ENCODE data around the gene CNTNAP5.

The CNTNAP5 gene

DNA sequence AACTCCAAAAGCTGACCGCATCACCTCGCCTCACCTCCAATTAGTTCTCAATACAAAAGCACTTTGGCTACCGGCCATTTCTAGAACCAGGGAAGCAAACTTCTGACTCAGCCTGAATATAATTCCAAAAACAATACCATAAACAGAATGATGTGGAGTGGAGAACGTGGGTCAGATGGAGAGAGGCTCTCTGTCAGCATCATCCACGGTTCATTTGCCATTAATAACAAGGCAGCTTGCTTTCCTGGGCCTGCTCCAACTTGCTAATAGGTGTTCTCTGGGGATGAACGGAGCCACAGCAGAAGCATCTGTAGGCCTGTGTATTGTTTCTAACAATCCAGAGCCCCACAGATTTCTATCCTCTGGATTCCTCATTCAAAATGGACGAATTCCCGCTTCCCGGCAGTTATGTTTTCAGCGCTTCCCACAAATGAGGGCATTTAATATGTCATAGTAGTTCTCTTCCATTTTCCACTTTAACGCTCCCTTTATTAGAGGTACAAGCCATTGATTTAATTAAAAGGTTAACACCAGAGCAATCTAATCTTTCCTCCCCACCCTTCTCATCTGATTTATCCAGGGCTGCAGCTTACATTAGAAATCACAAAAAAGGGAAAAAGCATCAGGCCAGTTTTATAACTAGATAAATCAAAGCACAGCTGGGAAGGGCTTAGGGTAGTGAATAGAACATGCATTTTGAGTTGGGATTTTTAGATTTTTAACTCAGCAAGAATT lies 23.2 kb upstream of the CNTNAP5 start:
- TF ChIP-seq PPARA (CRISPR knock-in tag; IDR thresholded peaks at IDR 0.05; ENCODE audit: borderline replicate concordance) (no peak), ZFP30 (CRISPR knock-in tag; IDR thresholded peaks at IDR 0.05) (no peak), SNAI2 (CRISPR knock-in tag; IDR thresholded peaks at IDR 0.05) (no peak), ZNF565 (CRISPR knock-in tag; conservative IDR thresholded peaks at IDR 0.05; ENCODE audit: low read depth) (no peak), ZNF70 (CRISPR knock-in tag; IDR thresholded peaks at IDR 0.05) (no peak), TCF4 (CRISPR knock-in tag; IDR thresholded peaks at IDR 0.05; ENCODE audit: borderline replicate concordance) (no peak), ESRRG (CRISPR knock-in tag; IDR thresholded peaks at IDR 0.05) (no peak), GLIS3 (CRISPR knock-in tag; IDR thresholded peaks at IDR 0.05) (no peak), RARB (CRISPR knock-in tag; IDR thresholded peaks at IDR 0.05) (no peak), TOX (CRISPR knock-in tag; IDR thresholded peaks at IDR 0.05; ENCODE audit: borderline replicate concordance) (no peak)
- TF ChIP-seq, protein P1, sequence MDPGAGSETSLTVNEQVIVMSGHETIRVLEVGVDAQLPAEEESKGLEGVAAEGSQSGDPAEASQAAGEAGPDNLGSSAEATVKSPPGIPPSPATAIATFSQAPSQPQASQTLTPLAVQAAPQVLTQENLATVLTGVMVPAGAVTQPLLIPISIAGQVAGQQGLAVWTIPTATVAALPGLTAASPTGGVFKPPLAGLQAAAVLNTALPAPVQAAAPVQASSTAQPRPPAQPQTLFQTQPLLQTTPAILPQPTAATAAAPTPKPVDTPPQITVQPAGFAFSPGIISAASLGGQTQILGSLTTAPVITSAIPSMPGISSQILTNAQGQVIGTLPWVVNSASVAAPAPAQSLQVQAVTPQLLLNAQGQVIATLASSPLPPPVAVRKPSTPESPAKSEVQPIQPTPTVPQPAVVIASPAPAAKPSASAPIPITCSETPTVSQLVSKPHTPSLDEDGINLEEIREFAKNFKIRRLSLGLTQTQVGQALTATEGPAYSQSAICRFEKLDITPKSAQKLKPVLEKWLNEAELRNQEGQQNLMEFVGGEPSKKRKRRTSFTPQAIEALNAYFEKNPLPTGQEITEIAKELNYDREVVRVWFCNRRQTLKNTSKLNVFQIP (CRISPR knock-in tag; IDR thresholded peaks at IDR 0.05; ENCODE audit: borderline replicate concordance, low read depth), result no peak
- TF ChIP-seq, protein P2, sequence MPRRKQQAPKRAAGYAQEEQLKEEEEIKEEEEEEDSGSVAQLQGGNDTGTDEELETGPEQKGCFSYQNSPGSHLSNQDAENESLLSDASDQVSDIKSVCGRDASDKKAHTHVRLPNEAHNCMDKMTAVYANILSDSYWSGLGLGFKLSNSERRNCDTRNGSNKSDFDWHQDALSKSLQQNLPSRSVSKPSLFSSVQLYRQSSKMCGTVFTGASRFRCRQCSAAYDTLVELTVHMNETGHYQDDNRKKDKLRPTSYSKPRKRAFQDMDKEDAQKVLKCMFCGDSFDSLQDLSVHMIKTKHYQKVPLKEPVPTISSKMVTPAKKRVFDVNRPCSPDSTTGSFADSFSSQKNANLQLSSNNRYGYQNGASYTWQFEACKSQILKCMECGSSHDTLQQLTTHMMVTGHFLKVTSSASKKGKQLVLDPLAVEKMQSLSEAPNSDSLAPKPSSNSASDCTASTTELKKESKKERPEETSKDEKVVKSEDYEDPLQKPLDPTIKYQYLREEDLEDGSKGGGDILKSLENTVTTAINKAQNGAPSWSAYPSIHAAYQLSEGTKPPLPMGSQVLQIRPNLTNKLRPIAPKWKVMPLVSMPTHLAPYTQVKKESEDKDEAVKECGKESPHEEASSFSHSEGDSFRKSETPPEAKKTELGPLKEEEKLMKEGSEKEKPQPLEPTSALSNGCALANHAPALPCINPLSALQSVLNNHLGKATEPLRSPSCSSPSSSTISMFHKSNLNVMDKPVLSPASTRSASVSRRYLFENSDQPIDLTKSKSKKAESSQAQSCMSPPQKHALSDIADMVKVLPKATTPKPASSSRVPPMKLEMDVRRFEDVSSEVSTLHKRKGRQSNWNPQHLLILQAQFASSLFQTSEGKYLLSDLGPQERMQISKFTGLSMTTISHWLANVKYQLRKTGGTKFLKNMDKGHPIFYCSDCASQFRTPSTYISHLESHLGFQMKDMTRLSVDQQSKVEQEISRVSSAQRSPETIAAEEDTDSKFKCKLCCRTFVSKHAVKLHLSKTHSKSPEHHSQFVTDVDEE (CRISPR knock-in tag; IDR thresholded peaks at IDR 0.05), result no peak
- TF ChIP-seq, protein P3, sequence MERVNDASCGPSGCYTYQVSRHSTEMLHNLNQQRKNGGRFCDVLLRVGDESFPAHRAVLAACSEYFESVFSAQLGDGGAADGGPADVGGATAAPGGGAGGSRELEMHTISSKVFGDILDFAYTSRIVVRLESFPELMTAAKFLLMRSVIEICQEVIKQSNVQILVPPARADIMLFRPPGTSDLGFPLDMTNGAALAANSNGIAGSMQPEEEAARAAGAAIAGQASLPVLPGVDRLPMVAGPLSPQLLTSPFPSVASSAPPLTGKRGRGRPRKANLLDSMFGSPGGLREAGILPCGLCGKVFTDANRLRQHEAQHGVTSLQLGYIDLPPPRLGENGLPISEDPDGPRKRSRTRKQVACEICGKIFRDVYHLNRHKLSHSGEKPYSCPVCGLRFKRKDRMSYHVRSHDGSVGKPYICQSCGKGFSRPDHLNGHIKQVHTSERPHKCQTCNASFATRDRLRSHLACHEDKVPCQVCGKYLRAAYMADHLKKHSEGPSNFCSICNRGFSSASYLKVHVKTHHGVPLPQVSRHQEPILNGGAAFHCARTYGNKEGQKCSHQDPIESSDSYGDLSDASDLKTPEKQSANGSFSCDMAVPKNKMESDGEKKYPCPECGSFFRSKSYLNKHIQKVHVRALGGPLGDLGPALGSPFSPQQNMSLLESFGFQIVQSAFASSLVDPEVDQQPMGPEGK (CRISPR knock-in tag; IDR thresholded peaks at IDR 0.05; ENCODE audit: borderline replicate concordance), result no peak
- TF ChIP-seq, protein P4, sequence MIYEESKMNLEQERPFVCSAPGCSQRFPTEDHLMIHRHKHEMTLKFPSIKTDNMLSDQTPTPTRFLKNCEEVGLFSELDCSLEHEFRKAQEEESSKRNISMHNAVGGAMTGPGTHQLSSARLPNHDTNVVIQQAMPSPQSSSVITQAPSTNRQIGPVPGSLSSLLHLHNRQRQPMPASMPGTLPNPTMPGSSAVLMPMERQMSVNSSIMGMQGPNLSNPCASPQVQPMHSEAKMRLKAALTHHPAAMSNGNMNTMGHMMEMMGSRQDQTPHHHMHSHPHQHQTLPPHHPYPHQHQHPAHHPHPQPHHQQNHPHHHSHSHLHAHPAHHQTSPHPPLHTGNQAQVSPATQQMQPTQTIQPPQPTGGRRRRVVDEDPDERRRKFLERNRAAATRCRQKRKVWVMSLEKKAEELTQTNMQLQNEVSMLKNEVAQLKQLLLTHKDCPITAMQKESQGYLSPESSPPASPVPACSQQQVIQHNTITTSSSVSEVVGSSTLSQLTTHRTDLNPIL (CRISPR knock-in tag; IDR thresholded peaks at IDR 0.05; ENCODE audit: low read depth), result no peak
- no peak for ATAC-seq

DNA sequence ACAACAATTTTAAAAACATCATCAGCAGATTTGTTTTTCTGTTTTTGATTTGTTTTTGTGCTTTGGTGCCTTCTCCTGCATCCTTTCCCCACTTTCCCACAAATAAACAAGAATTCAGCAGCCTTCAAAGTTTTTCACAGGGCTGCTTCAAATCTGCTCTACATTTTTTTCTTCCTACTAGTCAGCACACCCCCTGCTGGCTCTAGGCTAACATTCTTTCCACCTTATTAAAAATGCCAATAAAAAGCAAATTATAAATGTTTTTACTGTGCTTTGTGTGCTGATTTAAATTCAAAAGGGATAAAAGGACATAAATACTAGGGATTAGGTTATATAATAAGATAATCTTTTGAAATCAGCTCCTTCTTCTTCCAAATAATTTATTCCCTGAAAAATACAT lies 6.2 kb upstream of the CNTNAP5 start:
- ATAC-seq, result no peak
- TF ChIP-seq RARB (CRISPR knock-in tag; IDR thresholded peaks at IDR 0.05) (no peak), TCF4 (CRISPR knock-in tag; IDR thresholded peaks at IDR 0.05; ENCODE audit: borderline replicate concordance) (no peak), ISL1 (CRISPR knock-in tag; IDR thresholded peaks at IDR 0.05) (no peak), PPARA (CRISPR knock-in tag; IDR thresholded peaks at IDR 0.05; ENCODE audit: borderline replicate concordance) (no peak), SNAI2 (CRISPR knock-in tag; IDR thresholded peaks at IDR 0.05) (no peak), ARNTL (CRISPR knock-in tag; IDR thresholded peaks at IDR 0.05; ENCODE audit: borderline replicate concordance, low read depth) (no peak)
- TF ChIP-seq, protein P2 (CRISPR knock-in tag; IDR thresholded peaks at IDR 0.05), result no peak

DNA sequence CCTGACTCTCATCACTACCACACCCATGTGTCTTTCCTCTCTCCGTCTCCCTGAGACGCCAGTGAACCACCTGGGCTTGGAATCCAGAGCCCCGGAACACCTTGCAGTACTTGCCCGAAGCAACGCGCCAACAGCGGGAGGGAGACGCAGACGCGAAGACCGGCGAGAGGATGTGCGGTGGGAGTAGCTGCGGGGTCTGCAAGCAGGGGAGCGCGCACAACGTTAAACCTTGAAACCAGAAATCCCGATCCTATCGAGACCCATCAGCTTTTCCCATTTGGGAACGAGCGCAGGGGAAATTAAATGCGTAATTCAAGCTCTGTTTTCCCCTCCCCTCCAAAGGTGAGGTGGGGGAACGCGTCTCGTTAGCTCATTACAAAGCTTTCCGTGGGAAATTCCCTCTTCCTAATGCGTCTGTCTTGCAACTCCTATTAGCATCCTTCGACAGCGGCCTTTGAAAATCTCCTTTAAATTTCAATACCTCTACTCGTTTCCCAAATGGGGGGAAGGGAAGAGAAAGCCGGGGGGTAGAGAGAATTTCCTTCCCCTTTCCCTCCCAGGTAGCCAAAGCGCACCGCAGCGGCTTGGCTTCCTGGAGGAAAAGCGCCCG lies 421 bp upstream of the CNTNAP5 start:
- ATAC-seq, result no peak
- TF ChIP-seq ZNF70 (CRISPR knock-in tag; IDR thresholded peaks at IDR 0.05) (no peak), ESRRG (CRISPR knock-in tag; IDR thresholded peaks at IDR 0.05) (no peak), PPARA (CRISPR knock-in tag; IDR thresholded peaks at IDR 0.05; ENCODE audit: borderline replicate concordance) (no peak), ISL1 (CRISPR knock-in tag; IDR thresholded peaks at IDR 0.05) (no peak), RARB (CRISPR knock-in tag; IDR thresholded peaks at IDR 0.05) (no peak), ZFP30 (CRISPR knock-in tag; IDR thresholded peaks at IDR 0.05) (no peak), ZC3H10 (CRISPR knock-in tag; IDR thresholded peaks at IDR 0.05) (no peak), SNAI2 (CRISPR knock-in tag; IDR thresholded peaks at IDR 0.05) (no peak), ZNF565 (CRISPR knock-in tag; conservative IDR thresholded peaks at IDR 0.05; ENCODE audit: low read depth) (no peak)
- TF ChIP-seq, protein P4 (CRISPR knock-in tag; IDR thresholded peaks at IDR 0.05; ENCODE audit: low read depth), result no peak
- TF ChIP-seq, protein P5, sequence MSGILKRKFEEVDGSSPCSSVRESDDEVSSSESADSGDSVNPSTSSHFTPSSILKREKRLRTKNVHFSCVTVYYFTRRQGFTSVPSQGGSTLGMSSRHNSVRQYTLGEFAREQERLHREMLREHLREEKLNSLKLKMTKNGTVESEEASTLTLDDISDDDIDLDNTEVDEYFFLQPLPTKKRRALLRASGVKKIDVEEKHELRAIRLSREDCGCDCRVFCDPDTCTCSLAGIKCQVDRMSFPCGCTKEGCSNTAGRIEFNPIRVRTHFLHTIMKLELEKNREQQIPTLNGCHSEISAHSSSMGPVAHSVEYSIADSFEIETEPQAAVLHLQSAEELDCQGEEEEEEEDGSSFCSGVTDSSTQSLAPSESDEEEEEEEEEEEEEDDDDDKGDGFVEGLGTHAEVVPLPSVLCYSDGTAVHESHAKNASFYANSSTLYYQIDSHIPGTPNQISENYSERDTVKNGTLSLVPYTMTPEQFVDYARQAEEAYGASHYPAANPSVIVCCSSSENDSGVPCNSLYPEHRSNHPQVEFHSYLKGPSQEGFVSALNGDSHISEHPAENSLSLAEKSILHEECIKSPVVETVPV (CRISPR knock-in tag; IDR thresholded peaks at IDR 0.05), result no peak
- TF ChIP-seq, protein P3 (CRISPR knock-in tag; IDR thresholded peaks at IDR 0.05; ENCODE audit: borderline replicate concordance), result no peak

All from SK-N-SH treated with all-trans-retinoic acid at 6 μM for 48 hours (cell line).